IMR-90 (cell line): ENCODE data around the gene ADISSP. TPM values are rescaled to one million over a fixed set of nuclear protein-coding genes. Genes with fewer than 3 reads are reported as not detected.

ENCODE experiments used
- ATAC-seq: fragments of 200-7000 bp; cut with Tn5 transposase; 2 replicates; pipeline ENCODE4 v1.9.1; 2020; ENCODE audit warnings: low read depth, mild to moderate bottlenecking, moderate library complexity
- BruUV-seq: library from RNA; stranded (reverse); fragments of 400-500 nt; replicated peaks from 2 replicates; lab custom pipeline; 2021; lab: Mats Ljungman, UMichigan
- CTCF ChIA-PET: fragments of 300-600 bp; formaldehyde crosslinking; extraction: SDS; loops from one replicate; lab custom pipeline; 2021; ENCODE audit warnings: antibody characterized with exemption; lab: Yijun Ruan, JAX
- POLR2A ChIA-PET: fragments of 300-600 bp; sonication (Branson Sonifier 250); formaldehyde crosslinking; loops from one replicate; lab custom pipeline; 2022; ENCODE audit warnings: antibody characterized with exemption; ENCODE audit not compliant: unreplicated experiment; lab: Charles Lee
- DNase-seq: peaks from one replicate; pipeline ENCODE4 v3.0.0; 2013
- H2AFZ ChIP-seq: replicated peaks from 2 replicates; pipeline ENCODE3; 2013; ENCODE audit warnings: low read length, mild to moderate bottlenecking; ENCODE audit not compliant: poor library complexity
- H2AK5ac ChIP-seq: 2 replicates; pipeline ENCODE4 v1.6.1; 2013; ENCODE audit warnings: low read depth, low read length, inconsistent platforms
- H2AK9ac ChIP-seq: replicated peaks from 2 replicates; pipeline ENCODE3; 2013; ENCODE audit warnings: mild to moderate bottlenecking, low read depth, low read length, moderate library complexity; ENCODE audit not compliant: poor library complexity
- H2BK120ac ChIP-seq: 2 replicates; pipeline ENCODE4 v1.6.1; 2013; ENCODE audit warnings: low read depth, low read length, inconsistent platforms
- H2BK15ac ChIP-seq: 3 replicates; pipeline ENCODE4 v1.6.1; 2013; ENCODE audit warnings: low read depth, low read length, inconsistent platforms
- H2BK20ac ChIP-seq: 2 replicates; pipeline ENCODE4 v1.6.1; 2013; ENCODE audit warnings: low read depth, mild to moderate bottlenecking, inconsistent platforms, low read length, moderate library complexity
- H2BK5ac ChIP-seq: 2 replicates; pipeline ENCODE4 v1.6.1; 2013; ENCODE audit warnings: mild to moderate bottlenecking, low read depth, low read length, inconsistent platforms; ENCODE audit not compliant: poor library complexity, severe bottlenecking
- H3K14ac ChIP-seq: replicated peaks from 2 replicates; pipeline ENCODE4 v1.6.1; 2013; ENCODE audit warnings: low read depth, low read length, inconsistent platforms
- H3K18ac ChIP-seq: 2 replicates; pipeline ENCODE4 v1.6.1; 2013; ENCODE audit warnings: low read depth, low read length, control low read depth
- H3K23ac ChIP-seq: 2 replicates; pipeline ENCODE4 v1.6.1; 2013; ENCODE audit warnings: low read depth, low read length, inconsistent platforms
- H3K27ac ChIP-seq: 2 replicates; pipeline ENCODE4 v1.5.1; 2013; ENCODE audit warnings: mild to moderate bottlenecking, control low read depth, low read length; ENCODE audit not compliant: insufficient read depth
- H3K27me3 ChIP-seq: 2 replicates; pipeline ENCODE4 v1.6.1; 2013; ENCODE audit warnings: low read length; ENCODE audit not compliant: control insufficient read depth, insufficient read depth
- H3K36me3 ChIP-seq: 2 replicates; pipeline ENCODE4 v1.6.1; 2013; ENCODE audit warnings: low read length, mixed read lengths; ENCODE audit not compliant: control insufficient read depth, insufficient read depth
- H3K4ac ChIP-seq: 2 replicates; pipeline ENCODE4 v1.6.1; 2013; ENCODE audit warnings: low read depth, low read length, inconsistent platforms
- H3K4me1 ChIP-seq: 2 replicates; pipeline ENCODE4 v1.6.1; 2013; ENCODE audit warnings: low read length, mixed read lengths; ENCODE audit not compliant: control insufficient read depth, insufficient read depth
- H3K4me2 ChIP-seq: 2 replicates; pipeline ENCODE4 v1.6.1; 2013; ENCODE audit warnings: low read depth, mild to moderate bottlenecking, control low read depth, low read length, moderate library complexity
- H3K4me3 ChIP-seq: 2 replicates; pipeline ENCODE4 v1.5.1; 2013; ENCODE audit warnings: low read depth, mild to moderate bottlenecking, control low read depth, low read length, moderate library complexity; ENCODE audit not compliant: insufficient read depth
- H3K56ac ChIP-seq: 2 replicates; pipeline ENCODE4 v1.6.1; 2013; ENCODE audit warnings: low read length, inconsistent platforms; ENCODE audit not compliant: insufficient read depth; ENCODE audit errors: extremely low read depth
- H3K79me1 ChIP-seq, 2 experiments: 2 replicates each; pipeline ENCODE4 v1.6.1; 2013; ENCODE audit warnings: low read length in 2 of 2, inconsistent platforms in 1 of 2, low read depth in 1 of 2
- H3K9ac ChIP-seq: 2 replicates; pipeline ENCODE4 v1.6.1; 2013; ENCODE audit warnings: low read depth, low read length, control low read depth
- H3K9me1 ChIP-seq: 2 replicates; pipeline ENCODE4 v1.6.1; 2013; ENCODE audit warnings: low read length, inconsistent platforms; ENCODE audit not compliant: insufficient read depth
- H3K9me3 ChIP-seq: 2 replicates; pipeline ENCODE4 v1.6.1; 2013; ENCODE audit warnings: low read length; ENCODE audit not compliant: control insufficient read depth, insufficient read depth
- H4K20me1 ChIP-seq: 2 replicates; pipeline ENCODE4 v1.6.1; 2013; ENCODE audit warnings: low read length, inconsistent platforms; ENCODE audit not compliant: insufficient read depth
- H4K5ac ChIP-seq: 2 replicates; pipeline ENCODE4 v1.6.1; 2013; ENCODE audit warnings: mild to moderate bottlenecking, low read depth, low read length, control low read depth
- H4K8ac ChIP-seq, 2 experiments: 2 replicates each; pipeline ENCODE4 v1.6.1; 2013; ENCODE audit warnings: low read depth in 2 of 2, low read length in 2 of 2, control low read depth in 1 of 2, inconsistent platforms in 1 of 2
- H4K91ac ChIP-seq: 2 replicates; pipeline ENCODE4 v1.6.1; 2013; ENCODE audit warnings: low read depth, low read length, inconsistent platforms; ENCODE audit not compliant: insufficient read depth
- BHLHE40 ChIP-seq: fragments of 150-350 bp; IDR thresholded peaks from 2 replicates; pipeline ENCODE4 v1.6.1; 2016; ENCODE audit warnings: mild to moderate bottlenecking, low read depth, low read length
- CEBPB ChIP-seq: IDR thresholded peaks from 2 replicates; pipeline ENCODE4 v1.6.1; 2012; ENCODE audit warnings: low read depth, low read length, improper control_type of control experiment
- CTCF ChIP-seq: conservative IDR thresholded peaks from 2 replicates; pipeline ENCODE4 v1.5.1; 2012; ENCODE audit warnings: mild to moderate bottlenecking, low read depth, low read length, improper control_type of control experiment
- FOS ChIP-seq: fragments of 150-350 bp; IDR thresholded peaks from 2 replicates; pipeline ENCODE4 v1.6.1; 2016; ENCODE audit warnings: low read depth, low read length
- MAFK ChIP-seq: IDR thresholded peaks from 2 replicates; pipeline ENCODE4 v1.6.1; 2012; ENCODE audit warnings: low read depth, low read length, improper control_type of control experiment
- MXI1 ChIP-seq: IDR thresholded peaks from 2 replicates; pipeline ENCODE4 v1.6.1; 2012; ENCODE audit warnings: low read depth, mild to moderate bottlenecking, low read length, moderate library complexity, borderline replicate concordance
- NFE2L2 ChIP-seq: fragments of 150-350 bp; IDR thresholded peaks from 2 replicates; pipeline ENCODE4 v1.6.1; 2016; ENCODE audit warnings: low read depth, mild to moderate bottlenecking, low read length
- POLR2A ChIP-seq: IDR thresholded peaks from 2 replicates; pipeline ENCODE4 v1.6.1; 2012; ENCODE audit warnings: mild to moderate bottlenecking, low read depth, low read length
- RAD21 ChIP-seq: IDR thresholded peaks from 2 replicates; pipeline ENCODE4 v1.6.1; 2012; ENCODE audit warnings: low read length, improper control_type of control experiment
- RCOR1 ChIP-seq: IDR thresholded peaks from 2 replicates; pipeline ENCODE4 v1.6.1; 2012; ENCODE audit warnings: mild to moderate bottlenecking, low read length, improper control_type of control experiment; ENCODE audit not compliant: insufficient replicate concordance
- RFX5 ChIP-seq: IDR thresholded peaks from 2 replicates; pipeline ENCODE4 v1.8.0; 2012; ENCODE audit warnings: low read depth, mild to moderate bottlenecking, low read length, moderate library complexity
- WGBS, 2 experiments: methylation state at CpG; one replicate each; pipeline versions ENCODE4 v1.1.5 to v1.1.7; 2013; ENCODE audit warnings: missing lambda C conversion rate in 2 of 2; ENCODE audit not compliant: insufficient read length in 1 of 2; ENCODE audit errors: extremely low coverage in 2 of 2; 5-methylcytosine and 5-hydroxymethylcytosine counted together
- dilution Hi-C: fragments of 300-500 bp; cut with HindIII; formaldehyde crosslinking; loops from one replicate; pipeline ENCODE4 v1.14.3; 2018; ENCODE audit warnings: low sequenced_read_pairs; ENCODE audit not compliant: unreplicated experiment
- in situ Hi-C: fragments of 300-500 bp; cut with MboI; formaldehyde crosslinking; loops from 3 replicates; pipeline ENCODE4 v1.14.3; 2019; ENCODE audit warnings: low sequenced_read_pairs, inconsistent platforms, mixed read lengths
- intact Hi-C: fragments of 100-400 bp; cut with micrococcal nuclease; formaldehyde crosslinking; loops from 2 replicates; pipeline ENCODE4 v1.10.0; 2022
- polyA plus RNA-seq, 3 experiments: library from polyadenylated mRNA; depleted of rRNA; stranded (reverse); fragments of >200 nt; gene quantifications; 2 replicates each; pipeline ENCODE4 v1.2.3, GENCODE V29; 2012; ENCODE audit warnings: low replicate concordance in 1 of 3
- total RNA-seq: library from RNA; depleted of rRNA; stranded (reverse); fragments of >200 nt; gene quantifications from 2 replicates; pipeline ENCODE4 v1.2.3, GENCODE V29; 2012

ADISSP gene
- total and polyA plus RNA-seq, 2 of the 4 experiments (the other 2 are of a cell fraction): 31.9 to 58.2 TPM

- TF ChIP-seq CEBPB: no peak
These were observed 987 bp downstream of the ADISSP start (continued) for GRCh38 chr20:3766422-3767109.

- Histone ChIP-seq H2BK15ac (no peak overlapping the region), H4K8ac (no peak overlapping the region), H2BK5ac (no peak overlapping the region), H3K79me1 (peaks cover 16 to 42% of the 10 kb centered on the region in 2 experiments), H3K4me1 (peaks cover 11% of the 10 kb centered on the region), H4K20me1 (no peaks in the 10 kb centered on the region; the same call in 1 of the 2 replicates), H3K36me3 (no peaks in the 10 kb centered on the region; the same call in 1 of the 2 replicates), H2BK20ac (no peak overlapping the region), H3K23ac (no peak overlapping the region), H3K4me3 (no peak overlapping the region), H3K27me3 (no peaks in the 10 kb centered on the region), H3K9ac (no peak overlapping the region), H3K27ac (no peak overlapping the region), H2AK5ac (no peak overlapping the region), H3K4ac (no peak overlapping the region), H3K18ac (no peak overlapping the region), H2BK120ac (no peak overlapping the region), H3K9me1 (no peaks in the 10 kb centered on the region; the same call in 1 of the 2 replicates), H3K56ac (no peak overlapping the region), H3K4me2 (no peak overlapping the region), H2AFZ (no peak overlapping the region), H3K9me3 (no peaks in the 10 kb centered on the region), H4K5ac (no peak overlapping the region), H4K91ac (no peak overlapping the region), H2AK9ac (no peak overlapping the region), H3K14ac (no peak overlapping the region)
- no peak for ATAC-seq
- POLR2A ChIA-PET: no interaction called here
- 71% methylated on average over 1 of the region's 3 CpGs; no CpG with 5 or more reads in 1 of the 2 experiments for WGBS, 2 experiments
- in situ Hi-C loops: no loop called here
- intact Hi-C loops: loop anchor here (5.0 kb wide), 1 partner anchor 88 kb away; no protein-coding TSS in a partner anchor
- CTCF ChIA-PET: no interaction called here
- BruUV-seq: no TSS peak
- no peak for DNase-seq
- TF ChIP-seq MAFK (no peak), CEBPB (no peak), RCOR1 (no peak), FOS (no peak), NFE2L2 (no peak), MXI1 (no peak), POLR2A (no peak), CTCF (no peak), RAD21 (no peak), RFX5 (no peak), BHLHE40 (no peak)
- dilution Hi-C loops: no loop called here
These were observed 2.2 kb downstream of the ADISSP start for GRCh38 chr20:3765171-3765882.
